HG02938 (cell line): ENCODE data around the gene DZIP1L.
"Not testable (repeated sequence)": the region's sequence is repeated elsewhere in the genome, so short reads cannot be mapped to it uniquely, and the experiment has no call there.

Source experiments
- ATAC-seq: cut with Tn5 transposase; IDR thresholded peaks from one replicate; pipeline ENCODE4 v1.9.1; 2021; ENCODE audit warnings: mild to moderate bottlenecking, moderate library complexity; ENCODE audit not compliant: unreplicated experiment

The DZIP1L gene

GRCh38 chr3:138114988-138115971 lies at the start of gene DZIP1L:
Gene DZIP1L (minus strand): TSS chr3:138115608. CDS start chr3:138103971, 11,637 bp downstream.
- ATAC-seq = no peak

- no peak for ATAC-seq
Observed at GRCh38 chr3:138165061-138165460, 49.7 kb upstream of the DZIP1L start.

DNA sequence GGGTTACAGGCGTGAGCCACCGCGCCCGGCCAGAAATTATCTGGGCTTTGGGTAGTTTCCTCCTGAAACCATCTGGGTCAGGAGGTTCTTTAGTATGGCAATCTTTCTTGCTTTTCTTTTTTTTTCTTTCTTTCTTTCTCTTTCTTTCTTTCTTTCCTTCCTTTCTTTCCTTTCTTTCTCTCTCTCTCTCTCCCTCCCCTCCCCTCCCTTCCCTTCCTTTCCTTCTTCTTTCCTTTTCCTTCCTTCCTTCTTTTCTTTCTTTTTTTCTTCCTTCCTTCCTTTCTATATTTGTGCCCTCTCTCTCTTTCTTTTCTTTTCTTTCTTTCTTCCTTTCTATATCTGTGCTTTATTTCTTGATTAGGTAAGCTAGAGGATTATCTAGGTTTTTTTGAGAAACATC lies 42.3 kb upstream of the DZIP1L start:
- ATAC-seq = no peak

DNA sequence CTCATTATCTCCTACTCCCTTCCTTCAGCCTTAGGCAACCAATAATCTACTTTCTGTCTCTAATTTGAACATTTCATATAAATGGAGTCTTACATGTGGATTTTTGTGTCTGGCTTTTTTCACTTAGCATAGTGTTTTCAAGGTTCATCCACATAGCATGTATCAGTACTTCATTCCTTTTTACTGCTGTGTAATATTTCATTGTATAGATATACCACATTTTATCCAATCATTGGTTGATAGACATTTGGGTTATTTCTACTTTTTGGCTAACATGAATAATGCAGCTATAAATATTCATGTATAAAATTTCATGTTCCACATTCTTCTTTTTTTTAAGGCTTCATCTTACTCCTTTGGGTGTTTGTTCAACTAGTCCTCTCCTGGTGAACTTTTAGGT lies 39.1 kb upstream of the DZIP1L start:
- ATAC-seq = no peak

GRCh38 chr3:138148503-138148902 lies 33.1 kb upstream of the DZIP1L start:
- ATAC-seq = no peak

GRCh38 chr3:138142181-138142580 lies 26.8 kb upstream of the DZIP1L start:
- ATAC-seq = not testable (repeated sequence)

GRCh38 chr3:138140940-138141339 lies 25.5 kb upstream of the DZIP1L start:
- no peak for ATAC-seq

DNA sequence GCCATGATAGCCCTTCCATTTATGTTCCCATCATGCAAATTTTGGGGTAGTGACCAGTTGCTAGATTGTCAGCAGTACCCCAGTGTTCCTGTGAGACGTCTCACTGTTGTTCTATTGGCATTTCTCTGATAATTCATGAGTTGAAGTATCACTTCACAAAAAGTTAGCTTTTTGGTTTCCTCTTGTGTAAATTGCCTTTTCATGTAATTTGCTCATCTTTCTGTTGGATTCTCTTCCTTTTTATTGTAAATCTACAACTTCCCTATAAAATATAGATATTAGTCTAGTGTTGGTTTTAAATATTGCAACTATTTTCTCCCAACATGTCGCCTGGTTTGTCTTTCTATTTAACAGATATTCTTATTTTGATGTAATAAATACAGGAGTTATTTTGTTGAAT lies 24.3 kb upstream of the DZIP1L start:
- ATAC-seq = no peak

GRCh38 chr3:138137861-138138260 lies 22.5 kb upstream of the DZIP1L start:
- ATAC-seq = no peak

DNA sequence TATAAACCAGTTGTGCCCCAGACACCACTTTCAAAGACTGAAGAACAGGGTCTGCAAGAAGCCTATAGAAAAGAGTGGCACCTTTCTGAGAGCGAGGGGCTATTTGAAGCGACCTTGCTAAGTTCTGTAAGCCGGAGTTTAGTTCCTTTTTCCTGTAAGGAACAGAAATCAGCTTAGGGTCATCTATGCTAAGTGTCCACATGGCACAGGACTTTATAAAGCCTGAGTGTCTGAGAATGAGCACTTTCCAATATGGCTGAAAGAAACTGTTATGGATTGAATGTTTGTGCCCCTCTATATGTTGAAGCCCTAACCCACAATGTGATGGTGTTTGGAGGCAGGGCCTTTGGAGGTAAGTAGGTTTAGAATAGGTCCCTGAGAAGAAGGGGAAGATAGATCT lies 20.8 kb upstream of the DZIP1L start:
- ATAC-seq = no peak

DNA sequence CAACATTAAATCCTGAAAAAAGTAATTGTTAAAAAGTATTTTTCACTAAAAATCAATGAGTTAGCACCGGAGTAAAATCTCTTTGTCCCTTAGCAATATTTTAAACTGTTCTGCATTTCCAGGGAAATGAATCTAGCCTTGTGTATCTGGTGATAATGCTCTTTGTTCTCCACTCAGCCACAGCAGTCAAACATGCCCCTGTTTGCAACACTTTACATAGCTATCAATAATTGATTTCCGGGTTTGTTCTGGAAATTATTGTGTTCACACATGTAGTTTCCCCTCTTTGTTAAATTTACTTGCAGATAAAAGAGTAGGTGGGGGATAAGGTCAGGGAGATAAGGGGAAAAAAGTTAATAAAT lies 20.4 kb upstream of the DZIP1L start:
- ATAC-seq = no peak

GRCh38 chr3:138135146-138135832 lies 19.9 kb upstream of the DZIP1L start:
- no peak for ATAC-seq

GRCh38 chr3:138132239-138132638 lies 16.8 kb upstream of the DZIP1L start, which contains the start of gene A4GNT:
Gene A4GNT (minus strand): TSS chr3:138132390. CDS start chr3:138131256, 1,134 bp downstream.
- ATAC-seq = no peak

- ATAC-seq = no peak
Observed at GRCh38 chr3:138127636-138128365, 12.4 kb upstream of the DZIP1L start.

- ATAC-seq = no peak
Observed at GRCh38 chr3:138125548-138126221, 10.3 kb upstream of the DZIP1L start.

- no peak for ATAC-seq
Observed at GRCh38 chr3:138124706-138125355, 9.4 kb upstream of the DZIP1L start.

GRCh38 chr3:138124188-138124587 lies 8.8 kb upstream of the DZIP1L start:
- ATAC-seq = no peak

- ATAC-seq = no peak
Observed at GRCh38 chr3:138119423-138119766, 4.0 kb upstream of the DZIP1L start.

GRCh38 chr3:138118612-138119422 lies 3.4 kb upstream of the DZIP1L start:
- ATAC-seq = peak; percentile 75
